Measurements from ENCODE around the gene SDC1.

GRCh38 chr2:20188851-20189250, 36.1 kb downstream of the SDC1 start:
- TF ChIP-seq, protein P1, sequence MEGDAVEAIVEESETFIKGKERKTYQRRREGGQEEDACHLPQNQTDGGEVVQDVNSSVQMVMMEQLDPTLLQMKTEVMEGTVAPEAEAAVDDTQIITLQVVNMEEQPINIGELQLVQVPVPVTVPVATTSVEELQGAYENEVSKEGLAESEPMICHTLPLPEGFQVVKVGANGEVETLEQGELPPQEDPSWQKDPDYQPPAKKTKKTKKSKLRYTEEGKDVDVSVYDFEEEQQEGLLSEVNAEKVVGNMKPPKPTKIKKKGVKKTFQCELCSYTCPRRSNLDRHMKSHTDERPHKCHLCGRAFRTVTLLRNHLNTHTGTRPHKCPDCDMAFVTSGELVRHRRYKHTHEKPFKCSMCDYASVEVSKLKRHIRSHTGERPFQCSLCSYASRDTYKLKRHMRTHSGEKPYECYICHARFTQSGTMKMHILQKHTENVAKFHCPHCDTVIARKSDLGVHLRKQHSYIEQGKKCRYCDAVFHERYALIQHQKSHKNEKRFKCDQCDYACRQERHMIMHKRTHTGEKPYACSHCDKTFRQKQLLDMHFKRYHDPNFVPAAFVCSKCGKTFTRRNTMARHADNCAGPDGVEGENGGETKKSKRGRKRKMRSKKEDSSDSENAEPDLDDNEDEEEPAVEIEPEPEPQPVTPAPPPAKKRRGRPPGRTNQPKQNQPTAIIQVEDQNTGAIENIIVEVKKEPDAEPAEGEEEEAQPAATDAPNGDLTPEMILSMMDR (conservative IDR thresholded peaks at IDR 0.05; ENCODE audit: low read length): no peak
- TF ChIP-seq EZH2phosphoT487 (IDR thresholded peaks at IDR 0.05; ENCODE audit: borderline replicate concordance, low read depth, low read length): no peak
